SW 1271 (cell line): ENCODE measurements around the gene COQ4.

ENCODE experiments used
- DNase-seq, 2 experiments: peaks; one replicate each; lab custom pipeline; 2025; lab: John Stamatoyannopoulos, UW

The COQ4 gene

DNA sequence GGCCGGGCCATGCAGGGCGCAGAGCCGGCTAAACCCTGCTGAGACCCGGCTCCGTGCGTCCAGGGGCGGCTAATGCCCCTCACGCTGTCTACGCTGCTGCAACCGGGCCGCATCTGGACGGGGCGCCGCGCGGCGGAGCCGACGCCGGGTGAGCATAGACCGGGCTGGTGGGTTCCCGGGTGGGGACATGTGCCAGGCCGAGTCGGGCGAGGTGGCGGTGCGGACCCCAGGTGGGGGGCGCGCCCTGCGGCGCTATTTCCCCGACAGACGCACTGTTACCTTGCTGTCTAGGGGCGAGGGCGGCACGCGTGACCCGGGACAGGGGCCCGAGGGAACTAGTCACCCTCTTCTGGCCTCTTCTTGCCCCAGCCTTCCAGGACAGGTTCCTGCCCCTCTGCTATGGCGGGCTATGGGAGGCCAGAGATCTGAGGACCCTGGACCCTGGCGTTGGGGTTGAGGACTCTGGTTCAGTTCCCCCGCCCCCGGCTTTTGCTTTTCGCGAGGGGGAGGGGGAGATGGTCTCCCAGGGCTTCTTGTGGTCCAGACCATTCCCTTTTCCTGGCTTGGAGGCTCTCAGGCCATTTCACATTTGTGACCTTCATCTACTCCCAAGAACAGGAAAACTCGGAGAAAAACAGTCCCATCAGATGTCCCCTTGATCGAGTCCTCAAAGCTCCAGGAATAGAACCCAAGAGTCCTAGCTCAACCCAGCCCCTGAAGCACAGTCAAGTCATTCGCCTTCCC, 18.2 kb downstream of the COQ4 start:
- DNase-seq, result no peak

GRCh38 chr9:128341435-128341849, 18.8 kb downstream of the COQ4 start:
- peak; percentile 71 to 82 for DNase-seq

DNA sequence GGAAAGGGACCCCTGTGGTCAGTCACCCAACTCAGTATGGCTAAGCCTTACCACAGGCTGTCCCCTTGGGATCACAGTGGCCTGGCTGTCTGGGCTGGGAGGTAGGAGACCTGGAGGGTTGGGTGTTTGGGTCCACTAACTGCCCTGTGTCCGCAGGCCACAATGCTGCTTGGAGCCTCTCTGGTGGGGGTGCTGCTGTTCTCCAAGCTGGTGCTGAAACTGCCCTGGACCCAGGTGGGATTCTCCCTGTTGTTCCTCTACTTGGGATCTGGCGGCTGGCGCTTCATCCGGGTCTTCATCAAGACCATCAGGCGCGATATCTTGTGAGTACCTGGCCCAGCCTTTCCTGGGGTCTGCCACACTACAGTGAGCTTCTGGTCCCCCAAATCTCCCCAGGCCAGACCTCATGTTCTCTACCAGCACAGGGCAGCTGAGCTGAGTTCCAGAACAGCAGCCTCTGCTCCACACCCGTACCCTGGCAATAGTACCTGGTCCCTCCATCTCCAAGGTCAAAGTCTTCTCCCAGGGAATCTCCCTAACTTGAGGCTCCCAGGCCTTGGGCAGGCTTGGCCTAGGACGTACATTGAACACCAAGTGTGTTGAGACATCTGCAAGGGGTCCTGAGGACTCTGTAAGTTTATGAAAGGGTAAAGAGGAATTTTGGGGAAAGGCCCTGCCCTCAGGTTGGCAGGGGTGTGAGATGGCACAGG, 20.5 kb downstream of the COQ4 start:
- no peak for DNase-seq

DNA sequence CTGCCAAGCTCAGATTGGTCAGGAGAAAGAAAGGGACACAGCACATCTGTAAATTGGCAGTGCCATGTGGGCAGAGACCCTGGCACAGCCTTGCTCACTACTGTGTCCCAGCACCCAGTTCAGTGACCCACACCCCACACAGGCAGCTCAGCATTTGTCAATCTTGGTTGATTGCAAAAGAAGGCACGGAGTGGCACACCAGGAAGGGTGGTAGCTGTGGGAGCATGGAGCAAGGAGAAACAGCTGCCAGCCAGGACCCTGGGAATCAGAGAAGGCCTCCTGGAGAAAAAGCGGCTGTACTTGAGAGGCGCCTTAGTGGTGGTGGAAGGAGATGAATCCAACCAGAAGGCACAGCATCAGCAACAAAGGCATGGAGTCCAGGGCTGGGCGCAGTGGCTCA, 21.2 kb downstream of the COQ4 start:
- DNase-seq, result no peak

DNA sequence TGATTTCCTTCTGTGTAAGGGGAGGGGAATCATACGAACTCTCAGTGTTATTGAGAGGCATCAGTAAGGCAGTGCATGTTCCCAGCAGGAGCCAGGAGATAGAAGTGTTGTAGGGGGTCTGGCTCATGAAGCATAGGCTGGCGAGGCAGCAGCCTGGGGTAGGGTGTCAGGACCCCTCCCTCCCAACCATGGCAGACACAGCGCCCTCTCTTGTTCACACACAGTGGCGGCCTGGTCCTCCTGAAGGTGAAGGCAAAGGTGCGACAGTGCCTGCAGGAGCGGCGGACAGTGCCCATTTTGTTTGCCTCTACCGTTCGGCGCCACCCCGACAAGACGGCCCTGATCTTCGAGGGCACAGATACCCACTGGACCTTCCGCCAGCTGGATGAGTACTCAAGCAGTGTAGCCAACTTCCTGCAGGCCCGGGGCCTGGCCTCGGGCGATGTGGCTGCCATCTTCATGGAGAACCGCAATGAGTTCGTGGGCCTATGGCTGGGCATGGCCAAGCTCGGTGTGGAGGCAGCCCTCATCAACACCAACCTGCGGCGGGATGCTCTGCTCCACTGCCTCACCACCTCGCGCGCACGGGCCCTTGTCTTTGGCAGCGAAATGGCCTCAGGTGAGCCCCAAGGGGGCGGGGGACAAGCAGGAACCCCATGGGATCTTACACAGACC, 22.4 kb downstream of the COQ4 start:
- no peak for DNase-seq

DNA sequence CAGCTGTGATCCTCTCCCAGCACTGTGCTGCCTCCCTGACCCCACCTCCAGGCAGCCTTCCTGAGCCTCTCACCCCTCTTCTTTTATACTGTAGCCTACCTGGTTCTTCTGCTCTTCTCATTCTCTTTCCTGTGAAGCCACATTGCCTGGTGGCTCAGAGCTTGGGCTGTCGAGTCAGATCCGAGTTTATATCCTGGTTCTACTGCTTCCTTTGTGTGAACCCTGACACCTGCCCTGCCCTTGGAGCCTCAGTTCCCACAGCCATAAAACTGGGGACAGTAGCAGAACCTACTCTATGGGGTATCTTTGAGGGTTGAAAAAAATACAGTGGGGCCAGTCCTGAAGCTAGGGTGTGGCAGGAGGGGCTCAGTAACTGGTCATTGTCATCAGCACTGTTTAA, 26.5 kb downstream of the COQ4 start:
- no peak for DNase-seq

DNA sequence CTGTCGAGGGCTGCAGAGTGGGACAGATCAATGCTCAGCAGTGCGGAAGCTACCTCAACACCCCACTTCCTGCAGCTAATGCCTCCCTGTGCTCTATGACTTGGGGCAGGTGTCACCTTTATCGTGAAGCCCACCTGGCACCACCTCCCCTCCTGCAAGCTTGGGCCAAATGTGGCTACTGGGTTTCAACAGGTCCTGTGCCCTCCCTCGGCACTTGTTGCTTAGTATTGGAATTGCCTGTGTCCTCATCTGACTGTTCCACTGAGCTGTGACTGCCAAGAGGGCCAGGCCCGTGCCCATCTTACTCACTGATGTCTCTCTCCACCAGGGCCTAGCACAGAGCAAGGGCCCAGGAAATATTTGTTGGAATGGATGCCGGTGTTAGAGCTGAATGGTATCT, 27.1 kb downstream of the COQ4 start:
- no peak for DNase-seq

- no peak for DNase-seq
Observed at GRCh38 chr9:128355451-128355850, 32.8 kb downstream of the COQ4 start.

- DNase-seq, result no peak
Observed at GRCh38 chr9:128358090-128358489, 35.5 kb downstream of the COQ4 start.

DNA sequence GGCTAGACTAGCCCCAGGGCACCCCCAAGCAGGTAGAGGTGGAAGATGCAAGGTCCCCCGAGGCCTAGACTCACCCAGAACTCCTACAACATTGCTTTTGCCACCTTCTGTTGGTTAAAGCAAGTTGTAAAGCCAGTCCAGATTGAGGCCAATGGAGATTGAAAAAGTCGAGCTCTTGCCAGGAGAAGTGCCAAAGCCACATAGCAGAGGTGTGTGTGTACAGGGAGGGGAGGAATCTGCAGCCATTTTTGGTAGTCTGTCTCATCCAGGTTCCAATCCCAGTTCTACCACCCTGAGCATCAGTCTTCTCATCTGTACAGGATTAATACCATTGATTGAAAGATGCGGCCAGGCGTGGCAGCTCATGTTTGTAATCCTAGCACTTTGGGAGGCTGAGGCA, 36.2 kb downstream of the COQ4 start:
- DNase-seq, result no peak

DNA sequence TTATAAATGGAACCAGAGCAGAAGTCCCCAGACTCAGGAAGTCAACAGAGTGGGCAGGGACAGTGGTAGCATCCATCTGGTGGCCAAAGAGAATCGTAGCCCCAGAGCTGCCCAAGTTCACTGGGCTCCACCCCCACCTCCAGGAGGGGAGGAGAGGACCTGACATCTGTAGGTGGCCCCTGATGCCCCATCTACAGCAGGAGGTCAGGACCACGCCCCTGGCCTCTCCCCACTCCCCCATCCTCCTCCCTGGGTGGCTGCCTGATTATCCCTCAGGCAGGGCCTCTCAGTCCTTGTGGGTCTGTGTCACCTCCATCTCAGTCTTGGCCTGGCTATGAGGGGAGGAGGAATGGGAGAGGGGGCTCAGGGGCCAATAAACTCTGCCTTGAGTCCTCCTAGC, 38.2 kb downstream of the COQ4 start:
- no peak for DNase-seq

DNA sequence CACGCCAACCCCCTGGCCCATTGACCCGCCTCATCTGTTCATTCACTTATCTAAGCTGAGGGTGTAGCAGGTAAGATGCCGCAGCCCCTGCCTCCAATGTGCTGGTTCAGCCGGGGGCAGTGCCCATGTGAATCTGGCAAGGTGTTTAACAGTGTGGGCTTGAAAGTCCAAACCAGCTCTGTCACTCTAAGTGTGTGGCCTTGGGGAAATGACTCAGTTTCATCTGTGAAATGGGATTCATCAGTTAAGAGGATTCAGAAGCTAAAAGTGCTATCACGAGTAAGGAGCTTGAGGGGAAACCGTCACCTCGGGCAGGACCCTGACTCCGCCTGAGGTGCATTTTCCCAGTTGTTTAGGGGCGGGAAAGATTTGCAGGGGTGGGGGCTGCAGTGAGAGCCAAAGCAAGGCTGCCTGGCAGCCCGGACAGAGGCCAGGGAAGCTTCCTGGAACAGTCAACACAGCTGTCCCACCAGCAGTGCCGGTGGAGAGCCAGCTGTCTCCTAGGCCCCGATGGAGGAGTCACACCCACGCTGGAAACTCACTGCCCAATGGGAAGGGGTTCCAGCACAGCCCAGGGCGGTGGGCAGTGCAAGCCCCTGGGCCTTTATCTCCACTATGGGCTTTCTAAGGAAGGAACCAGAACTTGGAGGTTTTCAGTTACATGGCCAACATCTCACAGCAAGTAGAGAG, 38.8 kb downstream of the COQ4 start:
- no peak for DNase-seq

DNA sequence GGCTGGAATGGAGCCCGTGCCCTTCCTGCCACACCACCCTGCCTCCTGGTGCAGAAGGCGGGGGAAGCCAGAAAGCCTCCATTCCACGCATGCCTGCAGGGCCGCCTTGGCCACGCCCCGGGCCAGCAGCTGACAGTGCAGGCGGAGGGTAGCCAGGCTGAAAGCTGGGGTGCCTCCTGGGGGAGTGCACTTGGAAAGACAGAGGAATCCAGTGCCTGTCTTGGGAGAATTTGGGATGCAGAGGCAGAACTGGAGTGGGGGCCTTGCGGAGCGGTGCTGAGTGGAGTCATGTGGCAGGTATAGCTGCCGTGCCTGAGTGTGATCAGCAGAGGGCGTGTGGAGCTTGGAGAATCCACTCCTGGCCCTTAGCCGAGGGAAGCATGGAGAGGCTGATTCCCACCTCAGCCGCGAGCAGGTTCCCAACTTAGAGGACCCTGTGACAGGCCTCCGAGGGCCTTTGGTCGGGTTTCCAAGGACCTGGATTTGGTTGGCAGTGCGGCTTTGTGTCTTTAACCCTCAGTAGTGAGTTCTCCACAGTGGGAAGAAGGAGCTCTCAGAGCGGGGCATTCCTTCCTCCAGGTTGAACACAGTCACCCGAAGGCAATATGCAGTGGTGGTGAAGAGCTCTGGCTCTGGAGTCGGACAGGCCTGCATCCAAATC, 39.5 kb downstream of the COQ4 start:
- DNase-seq, result peak; percentile 54 to 79

GRCh38 chr9:128362774-128363173, 40.1 kb downstream of the COQ4 start:
- DNase-seq, result no peak

DNA sequence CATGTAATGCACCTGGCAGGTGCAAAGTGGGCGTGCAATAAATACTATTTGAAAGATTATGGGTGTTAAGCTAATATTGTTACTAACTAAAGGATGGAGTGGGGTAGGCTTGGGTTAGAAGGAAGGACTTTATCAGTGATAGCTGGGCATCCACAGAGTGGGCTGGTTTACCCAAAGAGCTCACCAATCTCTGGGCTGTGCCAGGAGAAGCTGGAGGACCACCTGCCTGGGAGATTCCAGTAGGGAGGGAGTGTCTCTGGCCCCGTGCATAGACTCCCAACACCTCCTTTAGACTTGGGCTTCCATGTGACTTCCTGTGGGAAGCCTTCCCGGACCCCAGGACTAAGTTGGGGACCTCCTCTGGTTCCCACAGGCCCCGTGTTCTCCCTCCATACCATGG, 42.9 kb downstream of the COQ4 start:
- DNase-seq, result no peak

DNA sequence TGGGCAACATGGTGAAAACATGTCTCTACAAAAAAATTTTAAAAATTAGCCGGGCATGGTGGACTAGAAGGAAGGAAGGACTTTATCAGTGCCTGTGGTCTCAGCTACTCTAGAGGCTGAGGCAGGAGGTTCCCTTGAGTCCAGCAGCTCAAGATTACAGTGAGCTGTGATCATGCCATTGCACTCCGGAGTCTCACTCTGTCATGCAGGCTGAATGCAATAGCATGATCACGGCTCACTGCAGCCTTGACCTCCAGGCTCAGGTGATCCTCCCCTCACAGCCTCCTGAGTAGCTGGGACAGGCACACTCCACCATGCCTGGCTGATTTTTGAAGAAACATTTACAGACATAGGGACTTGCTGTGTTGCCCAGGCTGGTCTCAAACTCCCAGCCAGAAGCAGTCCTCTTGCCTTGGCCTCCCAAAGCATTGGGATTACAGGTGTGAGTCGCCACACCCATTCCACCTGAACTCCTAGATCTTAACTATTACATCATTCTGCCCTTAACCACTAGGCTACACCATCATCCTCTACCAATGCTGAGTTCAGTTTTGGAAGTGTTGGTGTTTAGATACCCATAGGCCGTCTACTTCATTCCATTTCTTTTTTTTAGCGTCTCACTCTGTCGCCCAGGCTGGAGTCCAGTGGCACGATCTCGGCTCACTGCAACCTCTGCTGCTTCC, 46.5 kb downstream of the COQ4 start:
- no peak for DNase-seq

- DNase-seq, result no peak
Observed at GRCh38 chr9:128370367-128370751, 47.7 kb downstream of the COQ4 start.

- peak; percentile 96 to 97 for DNase-seq
Observed at GRCh38 chr9:128370752-128371629, 48.4 kb downstream of the COQ4 start, which contains the start of gene URM1. Gene URM1 (plus strand): TSS chr9:128371374. CDS start chr9:128371381, 7 bp downstream.

DNA sequence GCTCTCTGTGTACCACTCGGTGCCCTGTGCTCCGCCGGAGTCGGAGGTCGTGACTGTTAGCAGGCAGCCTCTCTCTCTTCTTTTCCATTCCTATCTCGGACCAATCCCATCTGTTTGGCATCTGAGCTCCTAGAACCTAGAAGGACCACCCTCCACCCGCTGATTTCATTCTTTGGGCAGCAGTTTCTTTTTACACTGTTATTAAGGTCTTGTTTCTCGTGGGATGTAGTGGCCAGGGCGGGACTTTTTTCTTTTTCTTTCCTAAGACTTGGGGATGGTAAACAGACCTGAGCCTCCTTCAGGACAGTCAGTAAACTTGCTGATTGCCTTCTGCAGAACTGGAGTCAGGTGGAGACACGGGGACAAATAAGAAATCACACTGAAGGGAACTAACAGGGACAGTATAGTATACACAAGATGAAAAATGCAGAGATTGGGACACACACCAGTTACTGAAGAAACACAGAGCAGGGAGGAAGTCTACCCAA, 49.0 kb downstream of the COQ4 start:
- DNase-seq, result no peak

GRCh38 chr9:128372188-128372641, 49.6 kb downstream of the COQ4 start:
- DNase-seq, result no peak
